A549 (cell line): ENCODE results near the gene FGFR3. TPM values are rescaled to one million over a fixed set of nuclear protein-coding genes. Genes with fewer than 3 reads are reported as not detected.

Experiments
- ATAC-seq, 2 experiments: fragments of 200-7000 bp in 1 of 2; fragments of >200 bp in 1 of 2; cut with Nextera tagmentation in 1 of 2; cut with Tn5 transposase in 1 of 2; 3 replicates each; pipeline versions ENCODE4 v1.8.0 to v1.9.1; 2018 to 2020; ENCODE audit warnings: mild to moderate bottlenecking in 1 of 2, moderate library complexity in 1 of 2
- CTCF ChIA-PET: fragments of 300-600 bp; sonication (Branson Sonifier 250); formaldehyde crosslinking; extraction: SDS; loops from one replicate; lab custom pipeline; 2021; ENCODE audit warnings: antibody characterized with exemption, inconsistent platforms; lab: Yijun Ruan, JAX
- POLR2A ChIA-PET: fragments of 350-600 bp; formaldehyde crosslinking; extraction: SDS; loops from one replicate; lab custom pipeline; 2021; ENCODE audit warnings: antibody characterized with exemption, inconsistent platforms; lab: Yijun Ruan, JAX
- DNase-seq, 2 experiments: peaks; one replicate each; pipeline versions ENCODE4 v3.0.0 to v3.0.0-alpha.2; 2011 to 2016; ENCODE audit warnings: low read depth in 1 of 2, low spot score in 1 of 2
- FAIRE-seq: peaks from 2 replicates; lab custom pipeline; 2011; peaks lifted over from hg19 to GRCh38; lab: Jason Lieb, UNC
- H3K27ac ChIP-seq, 2 experiments: fragments of >200 bp; sonication (Bioruptor Twin); formaldehyde crosslinking; 3 replicates each; pipeline ENCODE4 v1.5.1; 2016 to 2017
- H3K4me1 ChIP-seq: fragments of >200 bp; sonication (Bioruptor Twin); formaldehyde crosslinking; 3 replicates; pipeline ENCODE4 v1.6.1; 2016
- H3K4me2 ChIP-seq: fragments of >200 bp; sonication (Bioruptor Twin); formaldehyde crosslinking; 3 replicates; pipeline ENCODE4 v1.6.1; 2016
- H3K4me3 ChIP-seq: fragments of >200 bp; sonication (Bioruptor Twin); formaldehyde crosslinking; 3 replicates; pipeline ENCODE4 v1.5.1; 2016
- H3K9me3 ChIP-seq: fragments of >200 bp; sonication (Bioruptor Twin); formaldehyde crosslinking; 3 replicates; pipeline ENCODE4 v1.6.1; 2016
- CHD2 ChIP-seq: fragments of 150-350 bp; IDR thresholded peaks from 2 replicates; pipeline ENCODE4 v1.6.1; 2014; ENCODE audit warnings: low read length; ENCODE audit not compliant: partially characterized antibody
- EHF ChIP-seq: fragments of 250-450 bp; sonication (Bioruptor Pico); IDR thresholded peaks from 2 replicates; pipeline ENCODE4 v1.5.0; 2020; ENCODE audit warnings: mild to moderate bottlenecking
- EHMT2 ChIP-seq: fragments of 200-600 bp; sonication (generic); IDR thresholded peaks from 2 replicates; pipeline ENCODE4 v1.6.1; 2016; ENCODE audit warnings: antibody characterized with exemption, low read depth, mild to moderate bottlenecking, moderate library complexity
- FOSL2 ChIP-seq, 2 experiments: fragments of 450-650 bp in 1 of 2; fragments of >200 bp in 1 of 2; sonication (Bioruptor Twin) in 1 of 2; formaldehyde crosslinking; IDR thresholded peaks; 2 replicates each; pipeline versions ENCODE4 v1.5.0 to v1.6.1; 2016 to 2020; ENCODE audit warnings: mild to moderate bottlenecking in 1 of 2, moderate library complexity in 1 of 2
- HDAC2 ChIP-seq: fragments of 200-600 bp; sonication (generic); IDR thresholded peaks from 2 replicates; pipeline ENCODE4 v1.6.1; 2016
- HOXB5 ChIP-seq: fragments of 250-450 bp; sonication (Bioruptor Pico); IDR thresholded peaks from 2 replicates; pipeline ENCODE4 v1.5.0; 2020; ENCODE audit warnings: mild to moderate bottlenecking, moderate library complexity
- KDM1A ChIP-seq: fragments of 200-600 bp; sonication (generic); IDR thresholded peaks from 2 replicates; pipeline ENCODE4 v1.6.1; 2016; ENCODE audit warnings: low read depth, mild to moderate bottlenecking
- NR3C1 ChIP-seq: fragments of >200 bp; sonication (Bioruptor Twin); formaldehyde crosslinking; IDR thresholded peaks from 3 replicates; pipeline ENCODE4 v1.6.1; 2017
- PHF8 ChIP-seq: fragments of 200-600 bp; sonication (generic); IDR thresholded peaks from 2 replicates; pipeline ENCODE4 v1.6.1; 2016; ENCODE audit warnings: low read depth, mild to moderate bottlenecking, antibody characterized with exemption, moderate library complexity, borderline replicate concordance
- RAD21 ChIP-seq, 2 experiments: fragments of >200 bp in 1 of 2; sonication (Bioruptor Twin) in 1 of 2; formaldehyde crosslinking in 1 of 2; IDR thresholded peaks in 1 of 2; conservative IDR thresholded peaks in 1 of 2; 2 replicates in 1 of 2; 3 replicates in 1 of 2; pipeline ENCODE4 v1.6.1; 2012 to 2018; ENCODE audit warnings: inconsistent platforms in 1 of 2
- ZFP36 ChIP-seq: fragments of 450-650 bp; IDR thresholded peaks from 2 replicates; pipeline ENCODE4 v1.6.1; 2014; ENCODE audit warnings: borderline replicate concordance; ENCODE audit not compliant: partially characterized antibody
- ZSCAN20 ChIP-seq: fragments of 250-450 bp; sonication (Bioruptor Pico); IDR thresholded peaks from 2 replicates; pipeline ENCODE4 v1.8.0; 2022; ENCODE audit warnings: mild to moderate bottlenecking, moderate library complexity
- WGBS: methylation state at CpG from one replicate; pipeline ENCODE4 v1.1.6; 2017; ENCODE audit errors: missing lambda C conversion rate; 5-methylcytosine and 5-hydroxymethylcytosine counted together
- polyA plus RNA-seq, 4 experiments: library from polyadenylated mRNA; depleted of rRNA in 3 of 4; stranded (reverse); fragments of >200 nt; fragmentation: RNase III in 1 of 4; extraction: RNeasy Plus Mini Kit Qiagen cat#74134 plus additional on column Dnase treatment in 1 of 4; gene quantifications; 2 replicates in 3 of 4; 3 replicates in 1 of 4; pipeline ENCODE4 v1.2.3, GENCODE V29; 2011 to 2017
- TF ChIP-seq, protein P1 (sequence below): fragments of 150-350 bp; IDR thresholded peaks from 2 replicates; pipeline ENCODE4 v1.6.1; 2014; ENCODE audit warnings: low read depth, mild to moderate bottlenecking, low read length
- TF ChIP-seq, protein P2 (sequence below): fragments of 200-600 bp; sonication (generic); IDR thresholded peaks from 2 replicates; pipeline ENCODE4 v1.6.1; 2016; ENCODE audit warnings: antibody characterized with exemption, mild to moderate bottlenecking, moderate library complexity

FGFR3 gene
- polyA plus RNA-seq, 2 of the 4 experiments (the other 2 are of a cell fraction): 1.9 to 4.8 TPM

DNA sequence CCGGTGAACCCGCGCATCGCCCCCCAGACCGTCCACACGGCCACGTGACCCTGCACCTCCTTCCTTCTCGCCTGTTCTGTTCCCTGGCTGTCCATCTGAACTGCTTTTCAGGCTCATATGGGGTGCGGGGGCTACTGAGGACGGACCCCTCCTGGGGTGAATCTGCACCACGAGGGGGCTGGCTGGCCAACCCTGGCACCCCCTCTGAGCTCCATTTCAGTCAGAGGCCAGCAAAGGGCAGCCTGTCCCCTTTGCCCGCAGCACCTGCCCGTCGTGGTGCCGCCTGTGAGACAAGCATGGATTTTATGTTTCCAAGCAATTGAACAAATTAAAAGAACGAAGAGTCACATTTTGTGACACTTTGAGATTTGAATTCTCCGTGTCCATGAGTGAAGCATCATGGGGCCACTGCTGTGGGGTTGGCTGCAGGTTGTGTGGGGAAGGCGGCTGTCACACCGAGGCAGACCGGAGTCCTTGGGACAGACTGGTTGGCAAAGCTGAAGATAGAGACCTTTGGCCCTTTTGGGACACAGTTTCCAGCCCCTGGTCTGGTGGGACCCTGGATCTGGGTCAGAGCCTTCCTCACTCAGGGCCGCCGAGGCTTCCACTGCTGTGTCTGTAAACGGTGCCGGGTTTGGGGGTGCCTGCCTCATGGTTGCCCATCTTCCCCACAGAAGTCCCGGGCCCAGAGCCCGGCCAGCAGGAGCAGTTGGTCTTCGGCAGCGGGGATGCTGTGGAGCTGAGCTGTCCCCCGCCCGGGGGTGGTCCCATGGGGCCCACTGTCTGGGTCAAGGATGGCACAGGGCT is 5.7 kb downstream of the FGFR3 start:
- CTCF ChIA-PET: interaction anchor here (0.9 to 7.8 kb wide), 4 partner anchors 11 to 51 kb away, joined by 3 to 79 read pairs (median 6); no protein-coding TSS in a partner anchor
- Histone ChIP-seq H3K4me2 (no peak overlapping the region), H3K4me1 (peaks cover 15% of the 10 kb centered on the region), H3K9me3 (no peaks in the 10 kb centered on the region), H3K27ac (no peak overlapping the region), H3K4me3 (no peak overlapping the region)
- TF ChIP-seq, protein P1, sequence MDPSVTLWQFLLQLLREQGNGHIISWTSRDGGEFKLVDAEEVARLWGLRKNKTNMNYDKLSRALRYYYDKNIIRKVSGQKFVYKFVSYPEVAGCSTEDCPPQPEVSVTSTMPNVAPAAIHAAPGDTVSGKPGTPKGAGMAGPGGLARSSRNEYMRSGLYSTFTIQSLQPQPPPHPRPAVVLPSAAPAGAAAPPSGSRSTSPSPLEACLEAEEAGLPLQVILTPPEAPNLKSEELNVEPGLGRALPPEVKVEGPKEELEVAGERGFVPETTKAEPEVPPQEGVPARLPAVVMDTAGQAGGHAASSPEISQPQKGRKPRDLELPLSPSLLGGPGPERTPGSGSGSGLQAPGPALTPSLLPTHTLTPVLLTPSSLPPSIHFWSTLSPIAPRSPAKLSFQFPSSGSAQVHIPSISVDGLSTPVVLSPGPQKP: no peak
- TF ChIP-seq RAD21 (conservative IDR thresholded peaks at IDR 0.05 in 1 of 2, IDR thresholded peaks at IDR 0.05 in 1 of 2) (no peak), HOXB5 (CRISPR knock-in tag) (no peak), ZFP36 (no peak), HDAC2 (no peak), NR3C1 (no peak), FOSL2 (IDR thresholded peaks at IDR 0.05) (no peak), FOSL2 (CRISPR knock-in tag; IDR thresholded peaks at IDR 0.05) (no peak), CHD2 (no peak), PHF8 (no peak), EHF (no peak), KDM1A (no peak), ZSCAN20 (CRISPR knock-in tag) (no peak), EHMT2 (no peak)
- TF ChIP-seq, protein P2, sequence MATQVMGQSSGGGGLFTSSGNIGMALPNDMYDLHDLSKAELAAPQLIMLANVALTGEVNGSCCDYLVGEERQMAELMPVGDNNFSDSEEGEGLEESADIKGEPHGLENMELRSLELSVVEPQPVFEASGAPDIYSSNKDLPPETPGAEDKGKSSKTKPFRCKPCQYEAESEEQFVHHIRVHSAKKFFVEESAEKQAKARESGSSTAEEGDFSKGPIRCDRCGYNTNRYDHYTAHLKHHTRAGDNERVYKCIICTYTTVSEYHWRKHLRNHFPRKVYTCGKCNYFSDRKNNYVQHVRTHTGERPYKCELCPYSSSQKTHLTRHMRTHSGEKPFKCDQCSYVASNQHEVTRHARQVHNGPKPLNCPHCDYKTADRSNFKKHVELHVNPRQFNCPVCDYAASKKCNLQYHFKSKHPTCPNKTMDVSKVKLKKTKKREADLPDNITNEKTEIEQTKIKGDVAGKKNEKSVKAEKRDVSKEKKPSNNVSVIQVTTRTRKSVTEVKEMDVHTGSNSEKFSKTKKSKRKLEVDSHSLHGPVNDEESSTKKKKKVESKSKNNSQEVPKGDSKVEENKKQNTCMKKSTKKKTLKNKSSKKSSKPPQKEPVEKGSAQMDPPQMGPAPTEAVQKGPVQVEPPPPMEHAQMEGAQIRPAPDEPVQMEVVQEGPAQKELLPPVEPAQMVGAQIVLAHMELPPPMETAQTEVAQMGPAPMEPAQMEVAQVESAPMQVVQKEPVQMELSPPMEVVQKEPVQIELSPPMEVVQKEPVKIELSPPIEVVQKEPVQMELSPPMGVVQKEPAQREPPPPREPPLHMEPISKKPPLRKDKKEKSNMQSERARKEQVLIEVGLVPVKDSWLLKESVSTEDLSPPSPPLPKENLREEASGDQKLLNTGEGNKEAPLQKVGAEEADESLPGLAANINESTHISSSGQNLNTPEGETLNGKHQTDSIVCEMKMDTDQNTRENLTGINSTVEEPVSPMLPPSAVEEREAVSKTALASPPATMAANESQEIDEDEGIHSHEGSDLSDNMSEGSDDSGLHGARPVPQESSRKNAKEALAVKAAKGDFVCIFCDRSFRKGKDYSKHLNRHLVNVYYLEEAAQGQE: no peak
- POLR2A ChIA-PET: no interaction called here
- no peak for DNase-seq
- ATAC-seq: no peak
- 83% methylated on average over 24 of the region's 30 CpGs for WGBS
- FAIRE-seq: no peak

DNA sequence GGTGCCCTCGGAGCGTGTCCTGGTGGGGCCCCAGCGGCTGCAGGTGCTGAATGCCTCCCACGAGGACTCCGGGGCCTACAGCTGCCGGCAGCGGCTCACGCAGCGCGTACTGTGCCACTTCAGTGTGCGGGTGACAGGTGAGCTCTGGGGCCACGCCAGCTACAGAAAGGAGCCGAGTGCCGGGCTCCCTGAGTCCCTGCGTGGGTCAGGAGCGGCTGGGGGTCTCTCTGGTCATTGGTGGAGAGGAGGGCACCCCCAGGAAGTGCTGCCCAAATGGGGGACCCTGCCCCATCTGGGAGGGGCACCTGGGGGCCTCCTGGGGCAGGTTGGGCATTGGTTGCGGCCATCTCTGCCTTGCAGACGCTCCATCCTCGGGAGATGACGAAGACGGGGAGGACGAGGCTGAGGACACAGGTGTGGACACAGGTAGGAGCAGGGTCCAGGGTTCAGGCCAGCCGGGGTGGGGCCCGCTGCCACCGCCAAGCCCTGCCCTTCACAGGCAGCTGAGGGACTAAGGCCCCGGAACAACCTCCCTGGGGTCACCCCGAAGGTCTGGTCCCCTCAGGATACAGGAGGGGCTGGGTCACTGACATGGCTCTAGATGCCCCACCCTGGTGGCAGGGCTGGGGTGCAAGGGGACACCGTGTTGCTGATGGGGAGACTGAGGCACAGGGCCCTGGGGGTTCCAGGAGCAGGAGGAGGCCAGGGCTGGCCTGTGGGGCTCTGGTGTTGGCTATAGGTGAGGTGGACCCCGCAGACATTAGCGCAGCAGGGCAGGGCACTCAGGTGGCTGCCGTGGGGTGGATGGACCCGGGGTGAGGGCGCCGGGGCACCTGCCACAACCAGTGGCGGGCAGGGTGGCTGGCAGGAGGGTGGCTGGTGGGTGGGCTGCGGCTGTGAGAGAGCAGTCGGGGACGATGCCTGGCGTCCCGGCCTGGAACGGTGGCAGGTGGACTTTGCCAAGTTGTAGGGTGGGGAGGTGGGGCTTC is 6.6 kb downstream of the FGFR3 start:
- WGBS: 96% methylated on average over 10 of the region's 41 CpGs
- FAIRE-seq (no peak), ATAC-seq (no peak), DNase-seq (no peak)
- ChIA-PET CTCF (interaction anchor here (0.5 to 7.8 kb wide), 8 partner anchors 10 to 99 kb away, joined by 3 to 79 read pairs (median 4); no protein-coding TSS in a partner anchor), POLR2A (no interaction called here)
- Histone ChIP-seq H3K4me2 (no peak overlapping the region), H3K9me3 (no peaks in the 10 kb centered on the region), H3K27ac (no peak overlapping the region), H3K4me3 (no peak overlapping the region), H3K4me1 (peaks cover 15% of the 10 kb centered on the region)
- no peak for TF ChIP-seq EHF
